HepG2 (cell line): Measurements from ENCODE around the gene PRSS48. TPM values are rescaled to one million over a fixed set of nuclear protein-coding genes. Genes with fewer than 3 reads are reported as not detected.

Experiments
- ARID2 ChIP-seq: sonication (generic); formaldehyde crosslinking; IDR thresholded peaks from 2 replicates; pipeline ENCODE4 v1.8.1; 2022; ENCODE audit warnings: mild to moderate bottlenecking, missing genetic modification reagents, borderline replicate concordance
- FOXJ3 ChIP-seq: sonication (generic); formaldehyde crosslinking; IDR thresholded peaks from 2 replicates; pipeline ENCODE4 v1.4.0; 2020; ENCODE audit warnings: missing genetic modification reagents, mild to moderate bottlenecking, borderline replicate concordance
- JARID2 ChIP-seq: sonication (generic); formaldehyde crosslinking; IDR thresholded peaks from 2 replicates; pipeline ENCODE4 v1.8.1; 2023; ENCODE audit warnings: missing genetic modification reagents, inconsistent platforms; ENCODE audit not compliant: insufficient replicate concordance
- NFKB2 ChIP-seq: sonication (generic); formaldehyde crosslinking; IDR thresholded peaks from 2 replicates; pipeline ENCODE4 v1.4.0; 2020; ENCODE audit warnings: missing genetic modification reagents, borderline replicate concordance
- POGZ ChIP-seq: sonication (generic); formaldehyde crosslinking; IDR thresholded peaks from 2 replicates; pipeline ENCODE4 v1.4.0; 2020; ENCODE audit warnings: mild to moderate bottlenecking, missing genetic modification reagents
- RBM22 ChIP-seq: fragments of 200-400 bp; formaldehyde crosslinking; optimal IDR thresholded peaks from 2 replicates; pipeline ENCODE3; 2017; ENCODE audit warnings: mild to moderate bottlenecking, low read length, moderate library complexity
- ZNF350 ChIP-seq: sonication (generic); formaldehyde crosslinking; IDR thresholded peaks from 2 replicates; pipeline ENCODE4 v1.4.0; 2020; ENCODE audit warnings: mild to moderate bottlenecking, low read depth, missing genetic modification reagents, borderline replicate concordance
- polyA plus RNA-seq, 8 experiments: library from polyadenylated mRNA; depleted of rRNA in 3 of 8; stranded (reverse) in 7 of 8; unstranded in 1 of 8; fragments of >200 nt; fragmentation: Illumina TruSeq in 4 of 8; extraction: Trizol in 4 of 8; gene quantifications; 2 replicates each; pipeline versions ENCODE4 v1.2.1 to v1.2.3, GENCODE V29; 2011 to 2016; ENCODE audit warnings: low read depth in 4 of 8, missing spikeins in 1 of 8, mixed read lengths in 1 of 8; ENCODE audit not compliant: insufficient read depth in 1 of 8
- total RNA-seq, 5 experiments: library from RNA; depleted of rRNA; stranded (reverse); fragments of >200 nt; fragmentation: Illumina TruSeq; extraction: Trizol; gene quantifications; 2 replicates each; pipeline ENCODE4 v1.2.3, GENCODE V29; 2016; ENCODE audit warnings: low read depth in 1 of 5
- TF ChIP-seq, protein P1 (sequence below): fragments of 450-650 bp; IDR thresholded peaks from 2 replicates; pipeline ENCODE4 v1.6.1; 2017; ENCODE audit warnings: mild to moderate bottlenecking
- TF ChIP-seq, protein P2 (sequence below): sonication (generic); formaldehyde crosslinking; IDR thresholded peaks from 2 replicates; pipeline ENCODE4 v1.4.0; 2020; ENCODE audit warnings: missing genetic modification reagents, borderline replicate concordance
- TF ChIP-seq, protein P3 (sequence below): sonication (generic); formaldehyde crosslinking; IDR thresholded peaks from 2 replicates; pipeline ENCODE4 v1.4.0; 2020; ENCODE audit warnings: missing genetic modification reagents
- TF ChIP-seq, protein P4 (sequence below): sonication (generic); formaldehyde crosslinking; IDR thresholded peaks from 2 replicates; pipeline ENCODE4 v1.4.0; 2020; ENCODE audit warnings: missing genetic modification reagents, mild to moderate bottlenecking, borderline replicate concordance

Gene PRSS48
- total and polyA plus RNA-seq, 2 of the 13 experiments (the other 11 are each of a cell fraction or from before 2014, with no cell fraction given): not detected

GRCh38 chr4:151276787-151277562, at the start of gene PRSS48 (continued):
- TF ChIP-seq, protein P1, sequence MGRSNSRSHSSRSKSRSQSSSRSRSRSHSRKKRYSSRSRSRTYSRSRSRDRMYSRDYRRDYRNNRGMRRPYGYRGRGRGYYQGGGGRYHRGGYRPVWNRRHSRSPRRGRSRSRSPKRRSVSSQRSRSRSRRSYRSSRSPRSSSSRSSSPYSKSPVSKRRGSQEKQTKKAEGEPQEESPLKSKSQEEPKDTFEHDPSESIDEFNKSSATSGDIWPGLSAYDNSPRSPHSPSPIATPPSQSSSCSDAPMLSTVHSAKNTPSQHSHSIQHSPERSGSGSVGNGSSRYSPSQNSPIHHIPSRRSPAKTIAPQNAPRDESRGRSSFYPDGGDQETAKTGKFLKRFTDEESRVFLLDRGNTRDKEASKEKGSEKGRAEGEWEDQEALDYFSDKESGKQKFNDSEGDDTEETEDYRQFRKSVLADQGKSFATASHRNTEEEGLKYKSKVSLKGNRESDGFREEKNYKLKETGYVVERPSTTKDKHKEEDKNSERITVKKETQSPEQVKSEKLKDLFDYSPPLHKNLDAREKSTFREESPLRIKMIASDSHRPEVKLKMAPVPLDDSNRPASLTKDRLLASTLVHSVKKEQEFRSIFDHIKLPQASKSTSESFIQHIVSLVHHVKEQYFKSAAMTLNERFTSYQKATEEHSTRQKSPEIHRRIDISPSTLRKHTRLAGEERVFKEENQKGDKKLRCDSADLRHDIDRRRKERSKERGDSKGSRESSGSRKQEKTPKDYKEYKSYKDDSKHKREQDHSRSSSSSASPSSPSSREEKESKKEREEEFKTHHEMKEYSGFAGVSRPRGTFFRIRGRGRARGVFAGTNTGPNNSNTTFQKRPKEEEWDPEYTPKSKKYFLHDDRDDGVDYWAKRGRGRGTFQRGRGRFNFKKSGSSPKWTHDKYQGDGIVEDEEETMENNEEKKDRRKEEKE: no peak
- TF ChIP-seq, protein P2, sequence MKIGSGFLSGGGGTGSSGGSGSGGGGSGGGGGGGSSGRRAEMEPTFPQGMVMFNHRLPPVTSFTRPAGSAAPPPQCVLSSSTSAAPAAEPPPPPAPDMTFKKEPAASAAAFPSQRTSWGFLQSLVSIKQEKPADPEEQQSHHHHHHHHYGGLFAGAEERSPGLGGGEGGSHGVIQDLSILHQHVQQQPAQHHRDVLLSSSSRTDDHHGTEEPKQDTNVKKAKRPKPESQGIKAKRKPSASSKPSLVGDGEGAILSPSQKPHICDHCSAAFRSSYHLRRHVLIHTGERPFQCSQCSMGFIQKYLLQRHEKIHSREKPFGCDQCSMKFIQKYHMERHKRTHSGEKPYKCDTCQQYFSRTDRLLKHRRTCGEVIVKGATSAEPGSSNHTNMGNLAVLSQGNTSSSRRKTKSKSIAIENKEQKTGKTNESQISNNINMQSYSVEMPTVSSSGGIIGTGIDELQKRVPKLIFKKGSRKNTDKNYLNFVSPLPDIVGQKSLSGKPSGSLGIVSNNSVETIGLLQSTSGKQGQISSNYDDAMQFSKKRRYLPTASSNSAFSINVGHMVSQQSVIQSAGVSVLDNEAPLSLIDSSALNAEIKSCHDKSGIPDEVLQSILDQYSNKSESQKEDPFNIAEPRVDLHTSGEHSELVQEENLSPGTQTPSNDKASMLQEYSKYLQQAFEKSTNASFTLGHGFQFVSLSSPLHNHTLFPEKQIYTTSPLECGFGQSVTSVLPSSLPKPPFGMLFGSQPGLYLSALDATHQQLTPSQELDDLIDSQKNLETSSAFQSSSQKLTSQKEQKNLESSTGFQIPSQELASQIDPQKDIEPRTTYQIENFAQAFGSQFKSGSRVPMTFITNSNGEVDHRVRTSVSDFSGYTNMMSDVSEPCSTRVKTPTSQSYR (CRISPR knock-in tag): no peak
- TF ChIP-seq FOXJ3 (CRISPR knock-in tag) (0 out of 2 replicates have a peak, but pooled peaks have one; percentile 13), POGZ (0 out of 2 replicates have a peak, but pooled peaks have one; percentile 43), JARID2 (CRISPR knock-in tag) (no peak), NFKB2 (CRISPR knock-in tag) (peak; percentile 21; the same call in 1 of the 2 replicates), RBM22 (peak; percentile 51), ARID2 (CRISPR knock-in tag) (no peak), ZNF350 (CRISPR knock-in tag) (peak; percentile 28; the same call in 1 of the 2 replicates)
- TF ChIP-seq, protein P3, sequence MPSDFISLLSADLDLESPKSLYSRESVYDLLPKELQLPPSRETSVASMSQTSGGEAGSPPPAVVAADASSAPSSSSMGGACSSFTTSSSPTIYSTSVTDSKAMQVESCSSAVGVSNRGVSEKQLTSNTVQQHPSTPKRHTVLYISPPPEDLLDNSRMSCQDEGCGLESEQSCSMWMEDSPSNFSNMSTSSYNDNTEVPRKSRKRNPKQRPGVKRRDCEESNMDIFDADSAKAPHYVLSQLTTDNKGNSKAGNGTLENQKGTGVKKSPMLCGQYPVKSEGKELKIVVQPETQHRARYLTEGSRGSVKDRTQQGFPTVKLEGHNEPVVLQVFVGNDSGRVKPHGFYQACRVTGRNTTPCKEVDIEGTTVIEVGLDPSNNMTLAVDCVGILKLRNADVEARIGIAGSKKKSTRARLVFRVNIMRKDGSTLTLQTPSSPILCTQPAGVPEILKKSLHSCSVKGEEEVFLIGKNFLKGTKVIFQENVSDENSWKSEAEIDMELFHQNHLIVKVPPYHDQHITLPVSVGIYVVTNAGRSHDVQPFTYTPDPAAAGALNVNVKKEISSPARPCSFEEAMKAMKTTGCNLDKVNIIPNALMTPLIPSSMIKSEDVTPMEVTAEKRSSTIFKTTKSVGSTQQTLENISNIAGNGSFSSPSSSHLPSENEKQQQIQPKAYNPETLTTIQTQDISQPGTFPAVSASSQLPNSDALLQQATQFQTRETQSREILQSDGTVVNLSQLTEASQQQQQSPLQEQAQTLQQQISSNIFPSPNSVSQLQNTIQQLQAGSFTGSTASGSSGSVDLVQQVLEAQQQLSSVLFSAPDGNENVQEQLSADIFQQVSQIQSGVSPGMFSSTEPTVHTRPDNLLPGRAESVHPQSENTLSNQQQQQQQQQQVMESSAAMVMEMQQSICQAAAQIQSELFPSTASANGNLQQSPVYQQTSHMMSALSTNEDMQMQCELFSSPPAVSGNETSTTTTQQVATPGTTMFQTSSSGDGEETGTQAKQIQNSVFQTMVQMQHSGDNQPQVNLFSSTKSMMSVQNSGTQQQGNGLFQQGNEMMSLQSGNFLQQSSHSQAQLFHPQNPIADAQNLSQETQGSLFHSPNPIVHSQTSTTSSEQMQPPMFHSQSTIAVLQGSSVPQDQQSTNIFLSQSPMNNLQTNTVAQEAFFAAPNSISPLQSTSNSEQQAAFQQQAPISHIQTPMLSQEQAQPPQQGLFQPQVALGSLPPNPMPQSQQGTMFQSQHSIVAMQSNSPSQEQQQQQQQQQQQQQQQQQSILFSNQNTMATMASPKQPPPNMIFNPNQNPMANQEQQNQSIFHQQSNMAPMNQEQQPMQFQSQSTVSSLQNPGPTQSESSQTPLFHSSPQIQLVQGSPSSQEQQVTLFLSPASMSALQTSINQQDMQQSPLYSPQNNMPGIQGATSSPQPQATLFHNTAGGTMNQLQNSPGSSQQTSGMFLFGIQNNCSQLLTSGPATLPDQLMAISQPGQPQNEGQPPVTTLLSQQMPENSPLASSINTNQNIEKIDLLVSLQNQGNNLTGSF (CRISPR knock-in tag): no peak
- TF ChIP-seq, protein P4, sequence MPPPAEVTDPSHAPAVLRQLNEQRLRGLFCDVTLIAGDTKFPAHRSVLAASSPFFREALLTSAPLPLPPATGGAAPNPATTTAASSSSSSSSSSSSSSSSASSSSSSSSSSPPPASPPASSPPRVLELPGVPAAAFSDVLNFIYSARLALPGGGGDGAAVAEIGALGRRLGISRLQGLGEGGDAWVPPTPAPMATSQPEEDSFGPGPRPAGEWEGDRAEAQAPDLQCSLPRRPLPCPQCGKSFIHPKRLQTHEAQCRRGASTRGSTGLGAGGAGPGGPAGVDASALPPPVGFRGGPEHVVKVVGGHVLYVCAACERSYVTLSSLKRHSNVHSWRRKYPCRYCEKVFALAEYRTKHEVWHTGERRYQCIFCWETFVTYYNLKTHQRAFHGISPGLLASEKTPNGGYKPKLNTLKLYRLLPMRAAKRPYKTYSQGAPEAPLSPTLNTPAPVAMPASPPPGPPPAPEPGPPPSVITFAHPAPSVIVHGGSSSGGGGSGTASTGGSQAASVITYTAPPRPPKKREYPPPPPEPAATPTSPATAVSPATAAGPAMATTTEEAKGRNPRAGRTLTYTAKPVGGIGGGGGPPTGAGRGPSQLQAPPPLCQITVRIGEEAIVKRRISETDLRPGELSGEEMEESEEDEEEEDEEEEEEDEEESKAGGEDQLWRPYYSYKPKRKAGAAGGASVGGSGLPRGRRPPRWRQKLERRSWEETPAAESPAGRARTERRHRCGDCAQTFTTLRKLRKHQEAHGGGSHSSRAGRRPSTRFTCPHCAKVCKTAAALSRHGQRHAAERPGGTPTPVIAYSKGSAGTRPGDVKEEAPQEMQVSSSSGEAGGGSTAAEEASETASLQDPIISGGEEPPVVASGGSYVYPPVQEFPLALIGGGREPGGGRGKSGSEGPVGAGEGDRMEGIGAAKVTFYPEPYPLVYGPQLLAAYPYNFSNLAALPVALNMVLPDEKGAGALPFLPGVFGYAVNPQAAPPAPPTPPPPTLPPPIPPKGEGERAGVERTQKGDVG (CRISPR knock-in tag): no peak
